NT2/D1 (cell line): Measurements from ENCODE around the gene ADAM15.

Experiments used
- DNase-seq: peaks from one replicate; pipeline ENCODE4 v3.0.0-alpha.2; 2011; ENCODE audit warnings: low read depth, low spot score
- H3K27me3 ChIP-seq: 2 replicates; pipeline ENCODE4 v1.6.0; 2011; ENCODE audit warnings: mild to moderate bottlenecking; ENCODE audit not compliant: insufficient read length, insufficient read depth
- H3K36me3 ChIP-seq: 2 replicates; pipeline ENCODE4 v1.6.1; 2011; ENCODE audit warnings: mild to moderate bottlenecking, low read length, mixed read lengths; ENCODE audit not compliant: insufficient read depth, insufficient read length
- H3K4me1 ChIP-seq: 2 replicates; pipeline ENCODE4 v1.5.1; 2011; ENCODE audit not compliant: insufficient read depth, insufficient read length
- H3K4me3 ChIP-seq: 2 replicates; pipeline ENCODE4 v1.5.1; 2011; ENCODE audit warnings: low read depth; ENCODE audit not compliant: insufficient read length
- H3K9ac ChIP-seq: 2 replicates; pipeline ENCODE4 v1.6.0; 2011; ENCODE audit warnings: low read depth; ENCODE audit not compliant: insufficient read length
- H3K9me3 ChIP-seq: 2 replicates; pipeline ENCODE4 v1.5.1; 2011; ENCODE audit warnings: mild to moderate bottlenecking, low read length; ENCODE audit not compliant: insufficient read depth
- SUZ12 ChIP-seq: IDR thresholded peaks from 2 replicates; pipeline ENCODE4 v1.6.1; 2011; ENCODE audit not compliant: insufficient read length, insufficient read depth; ENCODE audit errors: extremely low read depth
- YY1 ChIP-seq: IDR thresholded peaks from 2 replicates; pipeline ENCODE4 v1.6.1; 2011; ENCODE audit not compliant: insufficient read length, insufficient read depth
- ZNF274 ChIP-seq: IDR thresholded peaks from 2 replicates; pipeline ENCODE4 v1.6.1; 2011; ENCODE audit warnings: mild to moderate bottlenecking, low read depth, low read length

The ADAM15 gene

GRCh38 chr1:155079210-155079486, 28.0 kb downstream of the ADAM15 start:
- H3K36me3 ChIP-seq: no peaks in the 10 kb centered on the region
- peak overlapping the region; percentile 73 for H3K9ac ChIP-seq
- H3K4me3 ChIP-seq: peak overlapping the region; percentile 40
- TF ChIP-seq SUZ12 (no peak), ZNF274 (no peak), YY1 (no peak)
- peaks cover 69% of the 10 kb centered on the region for H3K27me3 ChIP-seq
- H3K4me1 ChIP-seq: peaks cover 38% of the 10 kb centered on the region
- no peak for DNase-seq
- no peaks in the 10 kb centered on the region for H3K9me3 ChIP-seq

DNA sequence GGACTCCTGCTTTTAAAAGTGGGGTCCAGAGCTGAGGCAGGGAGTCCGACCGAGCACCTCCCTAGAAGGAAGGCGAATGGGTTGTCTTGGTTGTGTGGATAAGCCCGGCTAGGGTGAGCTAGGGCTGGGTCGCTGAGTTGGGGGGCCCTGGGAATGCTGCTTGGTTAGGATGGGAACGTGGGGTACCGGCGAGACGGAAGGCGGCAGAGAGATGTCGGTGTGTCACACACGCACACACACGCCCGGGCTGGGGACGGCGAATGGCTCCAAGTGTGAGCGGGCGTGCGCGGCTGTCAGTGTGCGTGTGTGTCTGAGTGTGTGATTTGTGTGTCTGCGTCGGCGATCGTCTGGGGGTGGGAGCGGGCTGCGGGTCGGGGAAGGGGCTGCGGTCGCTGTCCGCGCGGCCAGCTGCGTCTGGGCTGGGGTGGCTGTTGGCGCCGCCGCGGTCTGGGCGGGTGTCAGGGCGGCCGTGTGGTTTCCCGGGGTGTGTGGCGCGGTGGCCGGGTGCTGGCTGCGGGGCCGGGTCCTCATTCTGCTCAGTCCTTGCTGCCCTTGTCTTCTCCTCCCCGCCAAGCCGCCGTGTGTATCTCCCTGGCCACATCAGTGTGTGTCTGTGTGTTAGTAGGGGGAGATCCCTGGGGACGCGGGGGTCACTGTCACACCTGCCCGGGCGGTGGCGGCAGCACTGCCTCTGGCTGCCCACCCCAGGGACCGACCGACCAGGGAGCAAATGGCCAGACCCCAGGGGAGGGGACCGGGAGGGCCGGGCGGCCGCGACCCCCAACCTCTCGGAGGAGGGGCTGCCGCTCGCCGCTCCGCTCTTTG, 28.6 kb downstream of the ADAM15 start:
- H3K4me1 ChIP-seq: peaks cover 42% of the 10 kb centered on the region
- TF ChIP-seq YY1 (no peak), SUZ12 (peak; percentile 79)
- peak overlapping the region; percentile 73 for H3K9ac ChIP-seq
- DNase-seq: no peak
- peaks cover 72% of the 10 kb centered on the region for H3K27me3 ChIP-seq
- H3K9me3 ChIP-seq: no peaks in the 10 kb centered on the region
- H3K36me3 ChIP-seq: no peaks in the 10 kb centered on the region
- H3K4me3 ChIP-seq: peak overlapping the region; percentile 40

DNA sequence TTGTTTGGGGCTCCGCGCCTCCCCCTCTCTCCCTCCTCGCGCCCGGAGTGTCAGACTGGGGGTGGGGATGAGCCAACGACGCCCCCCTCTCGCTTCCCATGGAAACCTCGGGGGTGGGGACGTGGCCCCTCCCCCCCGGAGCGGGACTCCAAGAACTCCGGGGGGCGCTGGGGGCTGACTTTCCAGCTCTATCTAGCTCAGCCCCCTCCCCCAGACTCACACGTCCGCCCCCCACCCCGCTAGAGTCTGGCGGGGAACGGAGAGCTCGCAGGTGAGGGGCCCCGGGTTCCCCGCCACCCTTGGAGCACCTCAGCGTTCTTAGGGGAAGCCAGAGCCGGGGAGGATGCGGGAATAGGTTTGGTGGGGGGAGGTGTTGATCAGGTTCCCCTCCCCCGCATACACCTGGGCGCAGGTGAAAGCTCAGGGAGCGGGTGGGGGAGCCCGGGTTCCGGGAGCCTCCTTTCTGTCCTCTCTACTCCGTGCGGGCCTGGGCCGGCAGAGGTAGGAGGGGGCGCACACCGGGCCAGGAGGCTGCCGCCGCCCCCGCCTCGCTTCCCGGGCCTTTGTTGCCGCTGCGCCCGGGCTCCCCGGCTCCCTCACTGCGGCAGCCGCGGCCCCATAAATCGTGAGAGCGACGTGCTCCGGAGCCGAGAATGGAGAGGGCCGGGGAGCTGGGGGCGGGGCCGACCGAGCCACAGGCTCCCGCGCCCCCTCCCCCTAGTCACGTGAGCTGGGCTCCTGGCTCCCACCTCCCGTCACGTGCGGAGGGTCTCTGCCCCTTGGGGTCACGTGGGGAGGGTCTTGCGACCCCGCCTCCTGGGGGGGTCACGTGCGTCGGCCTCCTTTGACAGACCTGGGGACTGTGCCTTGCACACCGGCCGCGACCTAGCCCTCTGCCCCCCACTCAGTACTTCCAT, 29.5 kb downstream of the ADAM15 start:
- TF ChIP-seq SUZ12 (no peak), ZNF274 (no peak), YY1 (no peak)
- Histone ChIP-seq H3K4me1 (peaks cover 45% of the 10 kb centered on the region), H3K36me3 (no peaks in the 10 kb centered on the region), H3K4me3 (peak overlapping the region; percentile 40), H3K9ac (peak overlapping the region; percentile 73), H3K27me3 (peaks cover 72% of the 10 kb centered on the region), H3K9me3 (no peaks in the 10 kb centered on the region)
- no peak for DNase-seq

- Histone ChIP-seq H3K9ac (peak overlapping the region; percentile 37), H3K4me3 (peak overlapping the region; percentile 40), H3K9me3 (no peaks in the 10 kb centered on the region), H3K4me1 (peaks cover 52% of the 10 kb centered on the region), H3K27me3 (peaks cover 72% of the 10 kb centered on the region), H3K36me3 (no peaks in the 10 kb centered on the region)
- no peak for TF ChIP-seq ZNF274
- no peak for TF ChIP-seq YY1
- TF ChIP-seq SUZ12: no peak
- DNase-seq: no peak
These were observed 30.6 kb downstream of the ADAM15 start for GRCh38 chr1:155081472-155082300.

GRCh38 chr1:155082301-155083051, 31.4 kb downstream of the ADAM15 start:
- peak overlapping the region; percentile 1 for H3K9ac ChIP-seq
- H3K4me1 ChIP-seq: peaks cover 53% of the 10 kb centered on the region
- H3K27me3 ChIP-seq: peaks cover 69% of the 10 kb centered on the region
- H3K4me3 ChIP-seq: peak overlapping the region; percentile 40
- H3K9me3 ChIP-seq: no peaks in the 10 kb centered on the region
- DNase-seq: no peak
- TF ChIP-seq YY1 (no peak), SUZ12 (peak; percentile 97)
- H3K36me3 ChIP-seq: no peaks in the 10 kb centered on the region

- Histone ChIP-seq H3K9ac (no peak overlapping the region), H3K4me3 (no peak overlapping the region), H3K4me1 (peaks cover 49% of the 10 kb centered on the region), H3K9me3 (no peaks in the 10 kb centered on the region), H3K27me3 (peaks cover 63% of the 10 kb centered on the region), H3K36me3 (no peaks in the 10 kb centered on the region)
- TF ChIP-seq YY1 (no peak), SUZ12 (no peak)
- DNase-seq: no peak
These were observed 32.0 kb downstream of the ADAM15 start for GRCh38 chr1:155083052-155083541.
